Chondrocyte (in vitro differentiated cells): ENCODE results near the gene COL12A1. TPM values are rescaled to one million over a fixed set of nuclear protein-coding genes. Genes with fewer than 3 reads are reported as not detected.

Experiments used
- DNase-seq: peaks from one replicate; pipeline ENCODE4 v3.0.0; 2021; ENCODE audit warnings: mixed read lengths, low spot score
- H3K27ac Mint-ChIP-seq: one replicate; pipeline ENCODE4 v1.8.0; 2021; ENCODE audit warnings: mild to moderate bottlenecking, moderate library complexity, mixed read lengths; ENCODE audit not compliant: unreplicated experiment
- H3K27me3 Mint-ChIP-seq: 2 replicates; pipeline ENCODE4 v1.8.0; 2021; ENCODE audit warnings: low read depth, mixed read lengths
- H3K36me3 Mint-ChIP-seq: 2 replicates; pipeline ENCODE4 v1.8.0; 2021; ENCODE audit warnings: low read depth, mixed read lengths
- H3K4me1 Mint-ChIP-seq: 2 replicates; pipeline ENCODE4 v1.8.0; 2021; ENCODE audit warnings: low read depth, mild to moderate bottlenecking, mixed read lengths
- H3K4me3 Mint-ChIP-seq: one replicate; pipeline ENCODE4 v1.8.0; 2021; ENCODE audit warnings: mild to moderate bottlenecking, moderate library complexity, mixed read lengths; ENCODE audit not compliant: unreplicated experiment
- H3K9me3 Mint-ChIP-seq: 2 replicates; pipeline ENCODE4 v1.8.0; 2021; ENCODE audit warnings: low read depth, mixed read lengths
- total RNA-seq: library from RNA; stranded (reverse); gene quantifications from 3 replicates; pipeline ENCODE4 v1.2.1, GENCODE V29; 2021
- TF ChIP-seq, protein P1 (sequence below): fragments of 200-600 bp; sonication (generic); IDR thresholded peaks from 2 replicates; pipeline ENCODE4 v1.5.0; 2021; ENCODE audit warnings: antibody characterized with exemption, mild to moderate bottlenecking, moderate library complexity

The COL12A1 gene
- total RNA-seq, 1 donor from 2014 or later = 2,073 TPM

DNA sequence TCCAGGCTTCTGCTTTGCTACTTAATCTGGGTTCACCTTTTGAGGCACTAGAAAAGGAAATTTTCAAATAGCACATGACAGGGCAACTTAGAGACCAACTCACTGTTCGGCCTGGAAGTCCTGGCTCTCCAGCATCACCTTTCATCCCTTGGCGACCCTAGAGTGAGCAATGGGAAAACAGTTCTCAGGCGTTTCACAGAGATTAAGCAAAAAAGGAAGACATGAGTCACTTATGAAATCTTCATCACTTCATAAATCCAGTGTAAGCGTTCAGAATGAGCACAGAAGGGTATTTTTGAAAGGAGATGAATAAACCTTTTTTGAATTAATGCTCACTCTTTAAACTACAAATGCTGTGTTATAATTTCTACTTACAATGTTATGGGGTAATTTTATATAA lies 104.0 kb downstream of the COL12A1 start:
- H3K27ac Mint-ChIP-seq = peak overlapping the region; percentile 77
- TF ChIP-seq, protein P1, sequence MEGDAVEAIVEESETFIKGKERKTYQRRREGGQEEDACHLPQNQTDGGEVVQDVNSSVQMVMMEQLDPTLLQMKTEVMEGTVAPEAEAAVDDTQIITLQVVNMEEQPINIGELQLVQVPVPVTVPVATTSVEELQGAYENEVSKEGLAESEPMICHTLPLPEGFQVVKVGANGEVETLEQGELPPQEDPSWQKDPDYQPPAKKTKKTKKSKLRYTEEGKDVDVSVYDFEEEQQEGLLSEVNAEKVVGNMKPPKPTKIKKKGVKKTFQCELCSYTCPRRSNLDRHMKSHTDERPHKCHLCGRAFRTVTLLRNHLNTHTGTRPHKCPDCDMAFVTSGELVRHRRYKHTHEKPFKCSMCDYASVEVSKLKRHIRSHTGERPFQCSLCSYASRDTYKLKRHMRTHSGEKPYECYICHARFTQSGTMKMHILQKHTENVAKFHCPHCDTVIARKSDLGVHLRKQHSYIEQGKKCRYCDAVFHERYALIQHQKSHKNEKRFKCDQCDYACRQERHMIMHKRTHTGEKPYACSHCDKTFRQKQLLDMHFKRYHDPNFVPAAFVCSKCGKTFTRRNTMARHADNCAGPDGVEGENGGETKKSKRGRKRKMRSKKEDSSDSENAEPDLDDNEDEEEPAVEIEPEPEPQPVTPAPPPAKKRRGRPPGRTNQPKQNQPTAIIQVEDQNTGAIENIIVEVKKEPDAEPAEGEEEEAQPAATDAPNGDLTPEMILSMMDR = no peak
- peaks cover 65% of the 10 kb centered on the region for H3K36me3 Mint-ChIP-seq
- H3K4me1 Mint-ChIP-seq = peaks cover 90% of the 10 kb centered on the region
- H3K4me3 Mint-ChIP-seq = no peak overlapping the region
- no peaks in the 10 kb centered on the region for H3K27me3 Mint-ChIP-seq
- no peaks in the 10 kb centered on the region for H3K9me3 Mint-ChIP-seq
- DNase-seq = no peak

DNA sequence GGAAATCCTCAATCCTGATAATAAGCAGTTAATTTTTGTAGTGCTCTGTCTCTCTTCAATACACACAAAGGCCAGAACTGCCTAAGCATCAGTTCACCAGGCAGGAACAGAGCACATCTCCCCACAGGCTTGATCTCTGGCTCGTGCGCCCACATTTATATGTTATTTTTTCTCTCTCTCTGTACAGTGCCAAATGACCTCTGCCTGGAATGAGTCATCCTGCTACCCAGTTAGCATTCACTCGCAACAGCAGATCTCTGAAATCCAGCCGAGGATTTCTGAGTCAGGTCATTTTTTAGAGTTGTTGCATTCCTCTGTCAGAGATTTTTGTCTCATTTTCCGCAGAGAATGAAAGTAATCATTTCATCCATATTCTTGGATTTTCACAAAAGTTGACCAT lies 107.1 kb downstream of the COL12A1 start:
- DNase-seq = no peak
- peak overlapping the region; percentile 77 for H3K27ac Mint-ChIP-seq
- peaks cover 50% of the 10 kb centered on the region for H3K36me3 Mint-ChIP-seq
- peak overlapping the region; percentile 23 for H3K4me3 Mint-ChIP-seq
- H3K27me3 Mint-ChIP-seq = no peaks in the 10 kb centered on the region
- H3K9me3 Mint-ChIP-seq = no peaks in the 10 kb centered on the region
- peaks cover 79% of the 10 kb centered on the region for H3K4me1 Mint-ChIP-seq
- TF ChIP-seq, protein P1 = no peak

DNA sequence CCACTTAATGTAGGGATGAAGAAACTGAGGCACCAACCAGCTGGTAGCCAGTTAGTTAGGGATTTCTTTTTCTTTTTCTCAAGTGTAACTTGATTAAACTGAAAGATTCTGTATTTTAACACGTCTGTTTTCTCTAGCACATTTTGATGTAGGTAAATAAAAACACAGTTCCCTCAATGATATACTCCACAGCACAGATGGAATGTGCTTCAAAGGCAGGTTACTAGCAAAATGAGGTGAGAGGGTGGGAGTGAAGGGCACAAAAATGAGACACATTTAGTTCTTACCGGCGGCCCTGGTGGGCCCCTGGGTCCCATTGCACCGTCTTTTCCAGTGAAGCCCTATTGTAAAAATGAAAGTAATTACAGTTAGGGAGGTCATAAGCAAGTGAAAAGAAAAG lies 108.9 kb downstream of the COL12A1 start:
- Mint-ChIP-seq H3K4me3 (peak overlapping the region; percentile 5), H3K27me3 (no peaks in the 10 kb centered on the region), H3K27ac (peak overlapping the region; percentile 86), H3K4me1 (peaks cover 65% of the 10 kb centered on the region), H3K36me3 (peaks cover 42% of the 10 kb centered on the region), H3K9me3 (no peaks in the 10 kb centered on the region)
- TF ChIP-seq, protein P1 = no peak
- DNase-seq = no peak

DNA sequence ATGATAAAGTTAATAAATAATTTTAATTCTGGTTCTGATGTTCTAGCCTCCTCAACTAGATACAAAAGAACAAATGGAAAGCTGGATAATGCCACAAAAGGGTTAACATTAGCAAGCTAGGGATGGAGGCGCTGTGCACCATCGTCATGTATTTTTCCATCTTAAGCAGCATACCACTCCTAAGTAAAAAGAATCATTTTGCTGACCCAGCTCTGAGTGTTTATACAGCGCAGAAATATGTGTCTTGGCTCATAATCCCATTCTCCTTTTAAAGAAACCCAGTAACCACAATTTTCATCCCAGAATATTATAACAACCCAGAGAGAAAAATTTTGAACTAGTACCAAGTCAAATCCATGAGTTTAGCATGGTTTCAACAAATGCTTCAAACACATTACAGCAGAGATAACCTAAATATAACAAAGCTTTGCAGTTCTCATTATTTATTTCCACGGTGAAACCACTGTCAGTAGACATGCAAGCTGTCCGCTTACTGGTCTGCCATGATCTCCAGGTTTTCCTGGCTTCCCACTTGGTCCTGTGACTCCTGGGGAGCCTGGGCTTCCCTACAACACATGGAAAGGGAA lies 111.1 kb downstream of the COL12A1 start:
- peaks cover 50% of the 10 kb centered on the region for H3K4me1 Mint-ChIP-seq
- peaks cover 27% of the 10 kb centered on the region for H3K36me3 Mint-ChIP-seq
- peak overlapping the region; percentile 23 for H3K4me3 Mint-ChIP-seq
- TF ChIP-seq, protein P1 = peak; percentile 69
- no peak for DNase-seq
- H3K27ac Mint-ChIP-seq = peak overlapping the region; percentile 89
- no peaks in the 10 kb centered on the region for H3K27me3 Mint-ChIP-seq
- no peaks in the 10 kb centered on the region for H3K9me3 Mint-ChIP-seq

DNA sequence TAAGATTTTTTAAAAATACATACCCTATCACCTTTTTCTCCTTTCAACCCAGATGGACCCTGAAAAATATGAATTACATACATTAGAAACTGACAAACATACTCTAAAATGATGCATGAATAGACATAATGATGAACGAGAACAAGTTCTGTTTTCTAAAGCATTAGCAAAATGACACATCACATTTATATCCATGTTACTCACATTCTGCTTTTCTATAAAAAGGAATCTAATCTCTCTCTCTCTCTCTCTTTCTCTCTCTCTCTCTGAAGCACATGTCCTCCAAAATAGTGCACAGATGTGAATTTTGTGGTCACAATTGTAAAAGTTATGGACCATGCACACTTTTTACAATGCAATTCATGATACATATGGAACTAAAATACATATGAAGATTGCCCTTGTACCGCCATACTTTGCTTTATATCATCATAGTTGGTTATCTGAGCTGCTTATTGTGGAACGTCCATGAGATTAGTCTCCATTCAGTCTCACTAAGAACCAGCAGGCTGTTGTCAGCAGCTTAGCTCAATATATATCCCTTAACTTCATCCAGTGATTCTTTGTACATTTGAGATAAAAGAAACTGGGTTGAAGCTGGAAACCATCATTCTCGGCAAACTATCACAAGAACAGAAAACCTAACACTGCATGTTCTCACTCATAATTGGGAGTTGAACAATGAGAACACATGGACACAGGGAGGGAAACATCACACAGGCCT lies 114.2 kb downstream of the COL12A1 start:
- Mint-ChIP-seq H3K27ac (no peak overlapping the region), H3K36me3 (peaks cover 38% of the 10 kb centered on the region), H3K4me1 (peaks cover 42% of the 10 kb centered on the region), H3K9me3 (no peaks in the 10 kb centered on the region), H3K27me3 (no peaks in the 10 kb centered on the region), H3K4me3 (no peak overlapping the region)
- DNase-seq = no peak
- TF ChIP-seq, protein P1 = no peak
